ENCODE data around the gene RBL1.
A peak's percentile ranks its signal among the peaks of the same experiment; 100 is the strongest.
"Not testable (repeated sequence)": the region's sequence is repeated elsewhere in the genome, so short reads cannot be mapped to it uniquely, and the experiment has no call there.

RBL1 gene

GRCh38 chr20:36971103-36971502 lies 124.7 kb downstream of the RBL1 start:
- no peak for FAIRE-seq
- TF ChIP-seq SPI1 (IDR thresholded peaks at IDR 0.05; ENCODE audit: low read depth, low read length) = no peak
- TF ChIP-seq POLR2AphosphoS5 (IDR thresholded peaks at IDR 0.05; ENCODE audit: low read depth, low read length) = no peak
- TF ChIP-seq TAF1 (IDR thresholded peaks at IDR 0.05; ENCODE audit: low read depth, low read length) = no peak
- TF ChIP-seq POU2F2 (IDR thresholded peaks at IDR 0.05; ENCODE audit: low read depth, low read length) = no peak
- no peak for TF ChIP-seq POLR2A (IDR thresholded peaks at IDR 0.05; ENCODE audit: low read depth, low read length)
- DNase-seq (ENCODE audit: insufficient read length, low spot score) = no peak

- FAIRE-seq (no peak), DNase-seq (ENCODE audit: insufficient read length, low spot score) (no peak)
- TF ChIP-seq SPI1 (IDR thresholded peaks at IDR 0.05; ENCODE audit: low read depth, low read length) (no peak), TAF1 (IDR thresholded peaks at IDR 0.05; ENCODE audit: low read depth, low read length) (no peak), PAX5 (IDR thresholded peaks at IDR 0.05; ENCODE audit: insufficient read depth, low read length, severe bottlenecking) (no peak), POLR2AphosphoS5 (IDR thresholded peaks at IDR 0.05; ENCODE audit: low read depth, low read length) (no peak), POLR2A (IDR thresholded peaks at IDR 0.05; ENCODE audit: low read depth, low read length) (no peak), POU2F2 (IDR thresholded peaks at IDR 0.05; ENCODE audit: low read depth, low read length) (no peak)
Observed at GRCh38 chr20:36969478-36970186, 126.2 kb downstream of the RBL1 start.

- FAIRE-seq = no peak
- TF ChIP-seq POU2F2 (IDR thresholded peaks at IDR 0.05; ENCODE audit: low read depth, low read length) (no peak), TAF1 (IDR thresholded peaks at IDR 0.05; ENCODE audit: low read depth, low read length) (no peak), PAX5 (IDR thresholded peaks at IDR 0.05; ENCODE audit: insufficient read depth, low read length, severe bottlenecking) (no peak), POLR2A (IDR thresholded peaks at IDR 0.05; ENCODE audit: low read depth, low read length) (no peak), POLR2AphosphoS5 (IDR thresholded peaks at IDR 0.05; ENCODE audit: low read depth, low read length) (no peak), SPI1 (IDR thresholded peaks at IDR 0.05; ENCODE audit: low read depth, low read length) (no peak; the same call in 1 of the 2 replicates)
- DNase-seq (ENCODE audit: insufficient read length, low spot score) = no peak
Observed at GRCh38 chr20:36969051-36969450, 126.7 kb downstream of the RBL1 start.

GRCh38 chr20:36967636-36968035 lies 128.2 kb downstream of the RBL1 start:
- FAIRE-seq (no peak), DNase-seq (ENCODE audit: insufficient read length, low spot score) (no peak)
- TF ChIP-seq TAF1 (IDR thresholded peaks at IDR 0.05; ENCODE audit: low read depth, low read length) (no peak), PAX5 (IDR thresholded peaks at IDR 0.05; ENCODE audit: insufficient read depth, low read length, severe bottlenecking) (no peak), SPI1 (IDR thresholded peaks at IDR 0.05; ENCODE audit: low read depth, low read length) (no peak), POU2F2 (IDR thresholded peaks at IDR 0.05; ENCODE audit: low read depth, low read length) (no peak), POLR2AphosphoS5 (IDR thresholded peaks at IDR 0.05; ENCODE audit: low read depth, low read length) (no peak), POLR2A (IDR thresholded peaks at IDR 0.05; ENCODE audit: low read depth, low read length) (no peak)

- FAIRE-seq; DNase-seq (ENCODE audit: insufficient read length, low spot score): not testable (repeated sequence)
Observed at GRCh38 chr20:36966965-36967364, 128.8 kb downstream of the RBL1 start.

GRCh38 chr20:36962354-36962941 lies 133.3 kb downstream of the RBL1 start:
- not testable (repeated sequence) for DNase-seq (ENCODE audit: insufficient read length, low spot score); FAIRE-seq

GRCh38 chr20:36959242-36959641 lies 136.6 kb downstream of the RBL1 start:
- DNase-seq (ENCODE audit: insufficient read length, low spot score) (no peak), FAIRE-seq (no peak)
- TF ChIP-seq TAF1 (IDR thresholded peaks at IDR 0.05; ENCODE audit: low read depth, low read length) (no peak), POLR2AphosphoS5 (IDR thresholded peaks at IDR 0.05; ENCODE audit: low read depth, low read length) (no peak), SPI1 (IDR thresholded peaks at IDR 0.05; ENCODE audit: low read depth, low read length) (no peak), PAX5 (IDR thresholded peaks at IDR 0.05; ENCODE audit: insufficient read depth, low read length, severe bottlenecking) (no peak), POLR2A (IDR thresholded peaks at IDR 0.05; ENCODE audit: low read depth, low read length) (no peak), POU2F2 (IDR thresholded peaks at IDR 0.05; ENCODE audit: low read depth, low read length) (no peak)

GRCh38 chr20:36957875-36958667 lies 137.7 kb downstream of the RBL1 start:
- no peak for DNase-seq (ENCODE audit: insufficient read length, low spot score)

GRCh38 chr20:36956674-36957073 lies 139.1 kb downstream of the RBL1 start:
- DNase-seq (ENCODE audit: insufficient read length, low spot score) (no peak), FAIRE-seq (no peak)
- TF ChIP-seq PAX5 (IDR thresholded peaks at IDR 0.05; ENCODE audit: insufficient read depth, low read length, severe bottlenecking) = no peak
- no peak for TF ChIP-seq POU2F2 (IDR thresholded peaks at IDR 0.05; ENCODE audit: low read depth, low read length)
- no peak for TF ChIP-seq POLR2A (IDR thresholded peaks at IDR 0.05; ENCODE audit: low read depth, low read length)
- no peak for TF ChIP-seq POLR2AphosphoS5 (IDR thresholded peaks at IDR 0.05; ENCODE audit: low read depth, low read length)
- TF ChIP-seq TAF1 (IDR thresholded peaks at IDR 0.05; ENCODE audit: low read depth, low read length) = no peak
- TF ChIP-seq SPI1 (IDR thresholded peaks at IDR 0.05; ENCODE audit: low read depth, low read length) = no peak

More at GRCh38 chr20:36957875-36958667, 137.7 kb downstream of the RBL1 start:
- TF ChIP-seq POLR2A (IDR thresholded peaks at IDR 0.05; ENCODE audit: low read depth, low read length) = no peak
- TF ChIP-seq SPI1 (IDR thresholded peaks at IDR 0.05; ENCODE audit: low read depth, low read length) = peak; percentile 73
- no peak for TF ChIP-seq PAX5 (IDR thresholded peaks at IDR 0.05; ENCODE audit: insufficient read depth, low read length, severe bottlenecking)
- no peak for TF ChIP-seq POU2F2 (IDR thresholded peaks at IDR 0.05; ENCODE audit: low read depth, low read length)
- no peak for TF ChIP-seq POLR2AphosphoS5 (IDR thresholded peaks at IDR 0.05; ENCODE audit: low read depth, low read length)
- no peak for TF ChIP-seq TAF1 (IDR thresholded peaks at IDR 0.05; ENCODE audit: low read depth, low read length)
- FAIRE-seq = no peak

All from GM12891 (cell line).